Left colon (tissue), 2 donors: ENCODE measurements around the gene SHB. TPM values are rescaled to one million over a fixed set of nuclear protein-coding genes. Genes with fewer than 3 reads are reported as not detected.

Experiments
- ATAC-seq: fragments of 200-7000 bp; cut with Tn5 transposase; one replicate; pipeline ENCODE4 v1.9.1; 2020; ENCODE audit warnings: mild to moderate bottlenecking, moderate library complexity
- DNase-seq, 2 donors: peaks; one replicate each; pipeline ENCODE4 v3.0.0-alpha.2; 2020
- intact Hi-C, 2 donors: fragments of 100-400 bp; cut with DNase I in 1 of 2; cut with micrococcal nuclease in 1 of 2; formaldehyde crosslinking; loops; one replicate each; pipeline versions ENCODE4 v1.11.2 to v1.14.0; 2022; cut with DNase I, micrococcal nuclease
- total RNA-seq, 2 donors: library from RNA; stranded (reverse); fragmentation: NEBNext Ultra II Directional; extraction: Animal tissue kit (Norgen Biotek cat#: 25700); gene quantifications; one replicate each; pipeline ENCODE4 v1.2.1, GENCODE V29; 2021
- donor health status: DM: no; HTN: no; CAD: no.
- donor health status: DM: yes; HTN: yes; CAD: no.

The SHB gene
- total RNA-seq, 2 donors from 2014 or later = 19.6 to 26.2 TPM

DNA sequence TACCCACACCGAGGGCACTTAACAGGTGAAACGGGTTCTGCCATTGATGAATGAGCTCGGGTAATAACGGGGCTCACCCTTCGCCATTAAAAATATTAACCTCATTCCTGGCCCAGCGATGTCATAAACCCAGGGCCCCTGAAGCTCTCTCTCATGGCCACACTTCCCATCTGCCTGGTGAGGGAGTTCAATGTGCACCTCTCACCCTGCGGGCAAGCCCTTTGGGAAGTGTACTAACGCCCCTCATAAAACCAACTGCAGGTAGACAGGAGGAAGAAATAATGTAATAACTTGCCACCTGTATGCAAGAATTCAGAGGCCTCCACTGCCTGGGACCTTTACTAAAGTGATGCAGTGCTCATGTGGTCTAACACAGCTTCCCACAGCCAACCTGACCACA lies 35.1 kb downstream of the SHB start:
- DNase-seq = no peak
- peak; percentile 57 for ATAC-seq

DNA sequence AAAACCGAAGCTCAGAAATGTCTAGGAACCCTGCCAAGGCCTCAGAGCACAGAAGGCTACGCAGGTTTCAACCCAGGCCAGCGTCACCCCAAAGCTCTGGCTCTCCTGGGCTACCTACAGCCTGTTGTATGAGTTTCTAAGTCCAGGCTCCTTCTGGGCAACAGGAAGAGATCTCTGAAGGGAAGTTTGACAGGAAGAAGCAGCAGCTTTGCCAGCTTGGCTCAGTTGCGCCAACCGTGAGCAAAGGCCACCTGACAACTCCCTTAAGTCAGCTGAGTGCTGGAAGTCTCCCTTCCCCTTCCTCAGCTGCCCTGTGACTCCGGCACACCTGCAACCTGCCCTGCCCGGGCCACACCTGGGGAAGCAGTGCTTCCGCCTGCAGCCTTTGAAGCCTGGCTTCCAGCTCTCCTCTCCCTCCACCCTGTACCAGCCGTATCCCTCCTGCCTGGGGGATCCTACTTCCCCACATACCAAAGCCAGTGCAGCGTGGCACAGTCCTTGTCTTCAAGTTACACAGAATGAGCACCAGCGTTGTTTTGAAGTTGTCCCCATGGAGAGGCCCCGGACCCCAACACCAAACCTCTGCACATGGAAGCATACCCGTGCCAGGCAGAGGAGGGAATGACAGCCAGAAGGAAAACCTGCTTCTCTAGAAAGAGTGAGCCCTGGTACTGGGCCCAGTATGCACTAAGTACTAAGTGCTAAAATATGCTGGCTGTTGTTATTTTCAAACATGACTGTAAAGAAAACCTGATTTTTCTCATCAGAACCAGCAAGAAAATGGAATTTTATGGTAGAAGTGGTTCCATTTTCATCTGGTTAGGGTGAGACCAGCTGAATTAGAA lies 36.5 kb downstream of the SHB start:
- ATAC-seq (peak; percentile 94), DNase-seq (peak; percentile 81 to 93)
- intact Hi-C loops = no loop called here

More for the DNA sequence above, 35.1 kb downstream of the SHB start:
- intact Hi-C loops = no loop called here

DNA sequence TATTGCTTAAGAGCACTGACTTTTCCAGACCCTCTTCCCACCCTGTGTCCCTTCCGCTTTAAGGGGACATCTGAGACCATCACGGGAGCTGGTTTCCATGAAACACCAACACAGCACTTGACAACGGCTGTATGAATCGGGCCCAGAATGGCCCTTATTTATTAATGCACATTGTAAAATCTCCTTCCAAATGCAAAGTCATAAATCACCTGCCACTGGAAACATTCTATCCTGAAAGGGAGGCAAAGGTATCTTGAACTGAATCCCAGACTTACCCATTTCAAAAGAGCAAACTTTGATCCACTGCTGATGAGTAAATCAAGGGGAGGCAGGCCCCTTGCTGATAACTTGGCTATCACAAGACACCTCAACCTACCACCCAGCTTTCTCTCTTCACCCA lies 37.4 kb downstream of the SHB start:
- intact Hi-C loops = no loop called here
- ATAC-seq = no peak
- no peak for DNase-seq

DNA sequence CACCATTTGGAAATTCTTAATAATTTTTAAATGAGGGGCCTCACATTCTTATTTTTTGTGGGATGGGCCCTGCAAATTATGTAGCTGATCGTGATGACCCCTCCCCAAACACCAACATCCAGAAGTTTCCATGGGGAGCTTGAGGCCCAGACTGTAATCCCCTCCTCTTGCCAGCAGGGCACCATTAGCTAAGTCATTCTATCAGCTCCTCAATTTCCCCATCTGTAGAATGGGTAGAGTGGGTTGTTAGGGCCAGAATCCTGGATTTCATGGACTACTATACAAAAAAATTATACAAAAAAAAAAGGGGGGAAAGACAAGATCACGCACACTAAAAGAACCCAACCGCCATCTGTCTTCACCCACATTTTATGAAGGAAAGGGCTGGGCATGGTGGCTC lies 38.4 kb downstream of the SHB start:
- ATAC-seq (no peak), DNase-seq (no peak)
- intact Hi-C loops = no loop called here

DNA sequence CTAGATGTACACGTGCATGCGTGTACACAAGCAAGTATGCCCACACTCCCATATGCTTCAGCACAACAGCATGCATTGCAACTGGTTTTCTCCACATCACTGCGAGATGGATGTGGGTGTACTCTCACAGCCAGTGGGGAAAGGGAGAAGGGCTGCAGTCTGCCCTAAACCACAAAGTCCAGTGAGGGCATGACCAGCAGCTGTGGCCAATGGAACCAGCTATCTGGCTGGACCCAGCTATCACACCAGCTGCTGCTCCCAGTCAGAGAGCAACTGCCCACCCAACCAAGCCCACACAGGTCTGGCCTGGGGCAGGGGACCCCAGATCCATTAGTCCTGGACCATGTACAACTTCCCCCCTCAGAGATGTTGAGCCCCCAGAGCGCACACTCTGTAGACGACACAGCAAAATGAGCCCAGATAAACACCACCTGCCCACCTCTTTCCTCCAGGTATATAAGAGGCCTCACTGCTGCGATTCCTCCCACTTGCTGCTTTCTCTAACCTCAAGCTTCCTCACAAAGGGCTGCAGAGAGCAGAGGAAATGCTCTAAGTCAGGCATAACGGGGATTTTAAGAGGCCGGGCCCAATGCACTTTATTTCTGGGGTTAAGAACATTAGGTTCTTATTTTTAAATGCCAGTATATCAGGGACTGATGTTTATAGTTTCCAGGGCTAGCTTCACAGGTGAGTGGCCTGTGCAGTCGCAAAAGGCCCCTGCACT lies 39.0 kb downstream of the SHB start:
- ATAC-seq (no peak), DNase-seq (no peak)
- intact Hi-C loops = no loop called here

DNA sequence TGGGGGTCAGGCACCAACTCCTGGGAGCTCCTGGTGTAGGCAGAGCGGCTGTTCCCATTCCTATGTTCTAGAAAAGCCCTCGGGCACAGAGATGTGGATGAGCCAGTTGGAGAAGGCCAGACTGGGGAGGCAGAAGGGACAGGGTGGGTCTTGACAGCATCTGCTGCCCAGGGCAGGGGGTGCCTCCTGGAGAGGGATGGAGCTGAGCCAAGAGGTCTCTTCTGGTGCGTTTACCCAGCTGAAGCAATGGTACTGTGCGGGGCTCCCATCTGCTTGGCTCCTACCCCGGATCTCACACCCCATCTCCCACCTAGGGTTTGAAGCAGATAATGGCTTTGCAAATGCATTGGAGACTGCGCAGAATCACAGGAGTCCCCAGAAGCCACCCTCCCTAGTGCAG lies 41.3 kb downstream of the SHB start:
- intact Hi-C loops = no loop called here
- DNase-seq (no peak), ATAC-seq (no peak)

DNA sequence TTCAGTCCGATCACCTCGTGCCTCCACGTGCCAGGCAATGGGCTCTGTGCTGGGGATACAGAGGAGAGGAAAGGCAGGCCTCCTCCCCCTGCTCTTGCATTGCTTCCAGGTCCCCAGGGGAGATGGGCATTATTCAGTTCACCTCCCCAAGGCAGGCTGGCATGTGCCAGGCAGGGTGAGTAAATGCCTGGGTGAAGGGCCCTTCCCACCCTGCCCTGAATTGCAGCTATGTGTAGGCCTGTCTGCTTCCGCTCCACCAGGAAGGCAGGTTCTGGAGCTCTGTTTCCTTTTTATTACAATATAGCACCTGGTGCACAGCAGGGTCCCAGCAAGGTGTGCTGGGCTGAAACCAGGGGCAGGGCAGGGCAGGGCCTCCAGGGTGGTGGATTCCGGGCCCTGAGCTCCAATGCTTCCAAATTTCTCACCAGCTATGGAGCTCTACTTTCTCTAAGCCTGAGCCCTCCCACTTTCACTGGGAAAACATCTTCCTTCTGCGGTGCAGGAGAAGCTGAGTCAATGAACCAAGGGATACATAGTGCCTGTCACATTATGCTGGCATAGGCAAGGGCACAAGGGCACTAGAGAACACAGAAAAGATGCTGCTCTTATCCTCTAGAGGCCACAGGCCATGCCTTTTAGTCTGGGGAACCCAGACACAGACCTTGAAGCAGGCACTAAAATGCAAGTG lies 42.0 kb downstream of the SHB start:
- DNase-seq = peak in 1 of 2 donors; percentile 33
- intact Hi-C loops = no loop called here
- ATAC-seq = peak; percentile 79

DNA sequence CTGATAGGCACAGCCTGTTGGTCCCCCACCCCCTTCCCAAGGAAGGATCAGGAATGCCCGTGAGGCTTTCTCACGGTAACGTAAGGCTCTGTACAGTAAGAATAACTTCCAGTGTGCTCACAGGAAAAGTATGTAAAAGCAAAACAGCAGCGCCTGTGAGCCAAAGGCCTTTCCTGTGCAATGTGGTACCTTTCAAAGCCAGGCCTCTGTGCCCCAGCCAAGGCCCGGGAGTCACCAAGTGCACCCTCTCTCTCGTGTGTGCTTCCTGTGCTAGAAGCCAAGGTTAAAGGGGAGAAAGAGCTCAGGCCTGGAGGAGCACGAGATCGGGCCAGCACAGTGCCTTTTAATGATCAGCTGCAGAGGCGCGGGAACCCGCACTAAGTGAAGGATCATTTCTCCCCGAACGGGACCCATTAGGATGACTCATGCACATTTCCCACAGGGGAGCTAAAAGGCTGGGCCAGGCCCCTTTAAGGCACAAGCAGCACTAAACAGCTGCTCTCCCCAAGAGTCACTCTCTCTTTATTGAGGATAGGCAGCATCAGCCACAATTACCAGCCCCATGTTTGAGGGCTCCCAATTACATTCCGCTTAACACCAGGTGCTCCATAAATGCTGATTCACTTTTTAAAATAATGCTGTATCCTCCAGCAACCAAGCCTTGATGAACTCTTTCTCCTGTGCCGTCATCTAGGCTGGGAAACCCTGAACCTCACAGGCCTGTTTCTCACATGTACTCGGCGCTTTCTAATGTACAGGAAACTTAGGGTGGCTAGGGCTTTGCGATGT lies 42.8 kb downstream of the SHB start:
- intact Hi-C loops = no loop called here

DNA sequence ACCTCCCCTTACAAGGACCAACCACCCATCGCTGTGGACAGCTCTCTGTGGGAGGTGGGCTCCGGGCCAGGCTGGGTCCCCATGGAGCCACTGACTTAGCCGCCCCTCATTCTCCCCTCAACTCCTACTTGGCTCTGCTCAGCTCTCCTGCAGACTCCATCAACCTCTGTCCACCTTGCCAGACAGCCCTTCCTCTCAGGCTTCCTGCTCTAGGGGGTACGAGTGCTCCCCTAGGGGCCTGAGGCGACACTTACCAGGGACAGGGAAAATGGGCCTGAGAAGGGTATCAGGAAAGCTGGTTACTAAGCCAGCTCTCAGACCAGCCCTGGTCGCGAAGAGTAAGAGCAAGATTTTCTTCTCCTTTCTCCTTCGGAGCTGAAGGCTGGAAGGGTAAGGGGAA lies 43.9 kb downstream of the SHB start:
- intact Hi-C loops = no loop called here
- ATAC-seq (no peak), DNase-seq (no peak)

More for the DNA sequence above, 42.8 kb downstream of the SHB start:
- DNase-seq (no peak), ATAC-seq (no peak)

DNA sequence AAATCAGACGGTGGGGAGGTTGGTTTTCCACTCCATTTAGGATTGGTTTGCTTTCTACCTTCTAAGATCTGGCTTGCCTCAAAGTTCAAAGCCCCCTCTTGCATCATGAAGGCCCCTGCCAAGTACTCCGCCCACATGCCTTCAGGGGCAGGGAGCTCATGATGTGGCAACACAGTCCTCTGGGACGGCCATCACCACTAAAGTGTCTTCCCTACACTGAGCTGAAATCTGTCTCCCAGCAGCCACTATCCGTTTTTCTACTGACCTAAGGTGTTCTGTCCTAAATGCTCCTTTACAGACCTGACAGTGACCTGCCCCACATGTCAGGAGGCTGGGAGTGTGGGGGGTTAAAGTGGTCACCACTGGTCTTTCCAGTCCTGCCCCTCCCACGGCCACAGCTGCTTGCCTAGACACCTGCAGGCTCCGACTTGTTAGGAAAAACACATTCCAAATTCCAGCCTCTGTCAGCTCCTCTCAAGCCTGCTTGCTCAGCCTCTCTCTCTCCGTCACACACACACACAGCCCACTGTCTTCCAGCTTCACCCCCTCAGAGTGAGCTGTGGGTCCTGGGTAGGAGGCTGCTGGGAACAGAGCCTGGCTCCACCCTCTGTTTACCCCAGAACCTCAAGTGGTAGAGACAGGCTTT lies 44.9 kb downstream of the SHB start:
- no peak for ATAC-seq
- intact Hi-C loops = no loop called here
- DNase-seq = peak in 1 of 2 donors; percentile 51

DNA sequence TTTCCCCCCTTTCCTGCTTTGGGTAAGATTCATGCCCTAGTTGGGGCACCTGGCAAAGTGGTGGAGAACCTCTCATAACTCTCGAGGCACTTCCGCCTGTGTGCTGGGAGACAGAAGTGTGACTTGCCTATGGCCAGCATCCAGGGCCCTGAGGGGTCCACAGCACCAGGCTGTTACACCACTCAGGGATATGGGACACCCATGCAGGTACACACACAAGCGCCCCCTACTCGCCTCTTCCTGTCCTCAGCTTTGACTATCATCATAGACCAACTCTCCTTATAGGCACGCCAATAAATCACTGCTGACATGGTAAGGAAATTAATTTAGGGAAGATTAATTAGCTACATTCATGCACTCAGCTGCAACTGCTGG lies 45.4 kb downstream of the SHB start:
- intact Hi-C loops = no loop called here
- DNase-seq = no peak
- no peak for ATAC-seq

DNA sequence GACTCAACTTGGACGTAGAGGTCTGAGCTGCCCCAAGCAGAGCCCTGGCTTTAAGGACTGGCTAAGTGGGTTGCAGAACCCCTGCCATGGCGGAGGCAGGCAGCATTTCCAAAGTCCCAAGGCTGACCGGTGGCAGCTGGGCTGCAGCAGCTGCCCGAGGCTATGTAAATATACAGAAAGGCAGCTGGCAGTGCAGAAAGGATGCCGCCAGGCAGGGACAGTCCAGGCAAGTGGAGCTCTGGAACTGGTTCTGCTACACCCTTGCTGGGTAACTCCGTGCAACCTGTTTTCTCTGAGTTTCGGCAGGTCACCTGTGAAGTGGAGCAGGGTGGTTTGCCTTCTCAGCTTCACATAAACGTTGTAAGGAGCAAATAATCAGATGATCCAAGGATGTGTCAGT lies 46.0 kb downstream of the SHB start:
- intact Hi-C loops = no loop called here
- ATAC-seq = peak; percentile 67
- DNase-seq = peak in 1 of 2 donors; percentile 49

DNA sequence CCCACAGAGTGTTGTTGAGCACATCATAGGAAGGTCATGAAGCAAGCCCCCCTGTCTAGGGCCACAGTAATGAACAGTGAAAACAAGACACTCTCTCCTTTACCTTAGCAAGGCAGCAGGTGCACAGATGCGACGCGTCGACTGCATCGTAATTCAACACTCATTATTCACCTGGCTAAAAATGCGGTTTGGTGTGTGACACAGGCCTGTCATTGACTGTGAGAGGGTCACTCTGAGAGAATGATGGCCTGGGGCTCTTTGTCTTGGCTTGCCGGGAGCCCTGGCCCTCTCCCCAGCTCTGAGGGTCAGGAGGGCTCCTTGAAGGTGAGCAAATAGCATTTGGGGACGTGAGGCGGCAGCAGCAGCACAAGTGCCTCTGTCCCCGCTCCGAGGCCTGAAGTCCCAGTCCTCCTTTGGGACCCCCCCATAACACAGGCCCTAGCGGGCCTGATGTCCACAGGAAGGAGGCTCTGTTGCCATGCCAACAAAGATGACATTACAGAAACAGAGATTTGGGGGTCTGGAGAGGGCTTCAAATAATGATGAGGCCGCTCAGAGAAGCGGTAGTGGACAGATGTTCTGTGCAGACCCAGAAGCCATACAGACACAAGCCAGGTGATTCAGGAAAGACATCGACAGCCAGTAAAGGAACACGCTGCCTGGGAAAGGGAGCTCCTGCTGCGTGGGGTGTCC lies 46.7 kb downstream of the SHB start:
- no peak for DNase-seq
- intact Hi-C loops = no loop called here
- no peak for ATAC-seq

DNA sequence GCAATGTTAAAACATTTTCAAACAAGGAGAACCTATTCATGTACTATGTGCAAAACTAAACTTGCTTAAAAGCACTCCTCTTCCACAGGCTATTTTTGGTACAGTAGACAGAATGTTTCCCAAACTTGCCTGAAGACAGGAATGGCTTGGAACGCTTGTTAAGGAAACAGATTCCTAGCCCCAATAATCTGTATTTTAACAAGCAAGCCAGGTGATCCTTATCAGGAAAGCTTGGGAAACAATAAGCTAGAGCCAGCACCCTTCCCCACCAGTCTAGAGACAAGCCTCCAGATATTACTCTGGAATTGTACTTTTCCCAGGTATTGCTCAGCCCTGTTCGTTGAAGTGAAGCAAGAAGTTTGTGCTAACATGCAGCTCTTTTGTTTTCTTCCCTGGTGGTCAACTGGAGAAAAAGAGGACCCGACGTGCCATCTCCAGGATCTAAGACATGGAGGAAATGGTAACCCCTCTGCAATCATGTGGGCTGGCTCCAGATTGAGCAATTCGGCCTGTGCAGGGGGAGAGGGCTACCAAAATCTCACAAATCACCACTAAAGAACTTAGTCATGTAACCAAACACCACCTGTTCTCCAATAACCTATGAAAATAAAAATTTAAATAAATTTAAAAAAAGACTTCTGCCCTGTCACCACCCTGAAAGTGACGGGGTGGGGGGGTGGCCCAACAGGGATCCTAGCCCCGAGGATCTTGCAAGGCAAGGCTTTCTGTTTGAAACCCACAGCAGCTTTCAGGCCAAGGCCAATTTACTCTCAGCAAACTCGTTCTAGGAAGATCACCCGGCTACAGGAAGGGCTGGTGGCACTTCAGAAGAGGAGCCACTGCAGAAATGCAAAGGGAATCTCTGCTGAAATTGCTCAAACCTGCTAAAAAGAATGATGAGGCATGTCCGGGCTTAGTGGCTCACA lies 48.6 kb downstream of the SHB start:
- intact Hi-C loops = no loop called here
- ATAC-seq (no peak), DNase-seq (no peak)

DNA sequence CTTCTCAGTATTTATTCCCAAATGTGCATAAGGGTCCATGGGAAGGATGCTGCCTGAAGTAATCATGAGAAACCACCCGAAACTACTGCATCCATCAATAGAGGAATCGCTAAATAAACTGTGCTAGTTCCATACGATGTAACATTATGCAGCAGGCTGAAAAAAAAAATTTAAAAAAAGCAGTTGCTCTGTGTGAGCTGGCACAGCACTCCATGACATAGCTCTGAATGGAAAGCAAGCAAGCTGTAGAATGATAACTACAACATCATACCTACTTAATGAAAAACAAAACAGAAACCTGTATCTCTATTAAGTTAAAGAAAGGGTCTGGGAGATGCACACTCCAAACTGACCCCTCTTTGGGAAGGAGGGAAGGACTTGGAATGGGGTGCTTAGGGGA lies 49.3 kb downstream of the SHB start:
- no peak for DNase-seq
- intact Hi-C loops = no loop called here
- ATAC-seq = no peak

DNA sequence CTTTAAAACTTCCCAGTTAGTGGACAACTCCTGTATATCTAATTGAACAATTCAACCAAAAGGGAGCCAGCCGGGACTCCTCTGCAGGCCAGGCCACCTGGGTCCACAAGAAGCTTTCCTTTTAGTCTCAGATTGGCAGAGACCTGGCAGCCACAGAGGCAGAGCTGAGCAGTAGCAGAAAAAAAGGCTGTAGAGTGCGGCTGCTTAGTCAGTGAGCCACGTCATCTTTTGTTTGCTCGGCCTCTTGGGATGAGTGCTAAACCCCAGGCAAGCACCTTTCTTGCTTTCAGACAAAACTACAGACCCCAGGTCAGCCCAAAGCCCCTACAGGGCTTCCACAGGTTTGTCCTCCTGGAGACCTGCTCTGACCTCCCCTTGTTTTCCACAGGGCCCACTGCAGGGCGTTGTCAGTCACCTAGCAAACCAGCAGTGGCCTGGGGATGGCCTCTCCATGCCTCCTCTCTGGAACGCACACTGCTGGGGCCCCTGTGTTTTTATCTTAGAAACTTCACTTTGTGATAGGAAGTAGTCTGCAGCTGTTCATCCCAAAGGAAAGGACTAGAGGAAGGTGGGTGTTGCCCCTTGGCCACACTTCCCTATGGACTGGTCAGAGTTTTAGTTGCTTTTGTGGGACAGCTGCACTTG lies 49.9 kb downstream of the SHB start:
- intact Hi-C loops = no loop called here
- peak; percentile 42 for ATAC-seq
- peak in 1 of 2 donors; percentile 41 for DNase-seq
